Stomach (tissue), 4 donors: ENCODE results near the gene ANKHD1.

Experiments used
- CTCF ChIP-seq, 7 experiments: fragments of 450-650 bp in 4 of 7; fragments of 200-600 bp in 3 of 7; sonication (generic) in 3 of 7; IDR thresholded peaks; one replicate each; pipeline ENCODE4 v1.5.1; 2016 to 2019; ENCODE audit warnings: antibody characterized with exemption in 7 of 7, control low read depth in 2 of 7, mild to moderate bottlenecking in 1 of 7
- EP300 ChIP-seq: sonication (generic); formaldehyde crosslinking; IDR thresholded peaks from one replicate; pipeline ENCODE4 v1.6.1; 2017; ENCODE audit warnings: antibody characterized with exemption
- POLR2A ChIP-seq, 4 donors: fragments of 450-650 bp; IDR thresholded peaks; one replicate each; pipeline ENCODE4 v1.6.1; 2016; ENCODE audit warnings: antibody characterized with exemption in 4 of 4, control low read depth in 2 of 4, mild to moderate bottlenecking in 1 of 4, moderate library complexity in 1 of 4

GRCh38 chr5:140567136-140567818 lies 165.6 kb downstream of the ANKHD1 start:
- no peak for TF ChIP-seq CTCF (IDR thresholded peaks at IDR 0.05)
- TF ChIP-seq POLR2A (IDR thresholded peaks at IDR 0.05), result no peak
- TF ChIP-seq EP300, result no peak
